ENCODE measurements around the gene LCE1A. TPM values are rescaled to one million over a fixed set of nuclear protein-coding genes. Genes with fewer than 3 reads are reported as not detected.

The LCE1A gene
- total RNA-seq, 1 experiment from 2014 or later = not detected

- peak; percentile 67 for DNase-seq (ENCODE audit: low spot score)
Measured at GRCh38 chr1:152870831-152871730, 43.8 kb downstream of the LCE1A start.

GRCh38 chr1:152871731-152872126 is 44.5 kb downstream of the LCE1A start:
- DNase-seq (ENCODE audit: low spot score) = no peak

GRCh38 chr1:152873495-152873894 is 46.2 kb downstream of the LCE1A start:
- DNase-seq (ENCODE audit: low spot score) = no peak

GRCh38 chr1:152876827-152877226 is 49.6 kb downstream of the LCE1A start:
- DNase-seq (ENCODE audit: low spot score) = peak; percentile 8

Other genes starting within 250 kb of the LCE1A start
- not detected in 2 replicates for gene LCE3D, start 247.0 kb upstream of the LCE1A start, total RNA-seq (2014; rRNA removed; shearing (Covaris generic))
- gene LCE3C, start 227.2 kb upstream of the LCE1A start, total RNA-seq (2014; rRNA removed; shearing (Covaris generic)) = not detected in 2 replicates
- not detected in 2 replicates for gene LCE3B, start 213.7 kb upstream of the LCE1A start, total RNA-seq (2014; rRNA removed; shearing (Covaris generic))
- not detected in 2 replicates for gene LCE3A, start 204.4 kb upstream of the LCE1A start, total RNA-seq (2014; rRNA removed; shearing (Covaris generic))
- not detected in 2 replicates for gene LCE2D, start 164.1 kb upstream of the LCE1A start, total RNA-seq (2014; rRNA removed; shearing (Covaris generic))
- gene LCE2C, start 152.2 kb upstream of the LCE1A start, total RNA-seq (2014; rRNA removed; shearing (Covaris generic)) = not detected in 2 replicates
- not detected in 2 replicates for gene LCE2B, start 141.3 kb upstream of the LCE1A start, total RNA-seq (2014; rRNA removed; shearing (Covaris generic))
- gene LCE2A, start 129.1 kb upstream of the LCE1A start, total RNA-seq (2014; rRNA removed; shearing (Covaris generic)) = not detected in 2 replicates
- not detected in 2 replicates for gene LCE4A, start 119.3 kb upstream of the LCE1A start, total RNA-seq (2014; rRNA removed; shearing (Covaris generic))
- gene KPRP, start 69.4 kb upstream of the LCE1A start, total RNA-seq (2014; rRNA removed; shearing (Covaris generic)) = not detected in 2 replicates
- not detected in 2 replicates for gene LCE1F, start 52.3 kb upstream of the LCE1A start, total RNA-seq (2014; rRNA removed; shearing (Covaris generic))
- gene LCE1E, start 41.2 kb upstream of the LCE1A start, total RNA-seq (2014; rRNA removed; shearing (Covaris generic)) = 3.0 and 5.2 TPM in 2 replicates
- gene LCE1D, start 30.8 kb upstream of the LCE1A start, total RNA-seq (2014; rRNA removed; shearing (Covaris generic)) = not detected in 2 replicates
- gene LCE1C, start 20.8 kb upstream of the LCE1A start, total RNA-seq (2014; rRNA removed; shearing (Covaris generic)) = not detected in 2 replicates
- not detected in 2 replicates for gene LCE1B, start 15.5 kb upstream of the LCE1A start, total RNA-seq (2014; rRNA removed; shearing (Covaris generic))
- not detected in 2 replicates for gene LCE6A, start 15.4 kb downstream of the LCE1A start, total RNA-seq (2014; rRNA removed; shearing (Covaris generic))
- not detected in 2 replicates for gene LCE7A, start 32.5 kb downstream of the LCE1A start, total RNA-seq (2014; rRNA removed; shearing (Covaris generic))
- gene SMCP, start 50.8 kb downstream of the LCE1A start, total RNA-seq (2014; rRNA removed; shearing (Covaris generic)) = not detected in 2 replicates
- gene IVL, start 81.1 kb downstream of the LCE1A start, total RNA-seq (2014; rRNA removed; shearing (Covaris generic)) = 2.0 and 2.2 TPM in 2 replicates
- gene SPRR5, start 119.7 kb downstream of the LCE1A start, total RNA-seq (2014; rRNA removed; shearing (Covaris generic)) = not detected in 2 replicates
- not detected in 2 replicates for gene SPRR4, start 143.2 kb downstream of the LCE1A start, total RNA-seq (2014; rRNA removed; shearing (Covaris generic))
- not detected in 2 replicates for gene SPRR1A, start 156.6 kb downstream of the LCE1A start, total RNA-seq (2014; rRNA removed; shearing (Covaris generic))
- 0.10 and 0.20 TPM in 2 replicates for gene SPRR3, start 174.3 kb downstream of the LCE1A start, total RNA-seq (2014; rRNA removed; shearing (Covaris generic))
- gene SPRR1B, start 203.7 kb downstream of the LCE1A start, total RNA-seq (2014; rRNA removed; shearing (Covaris generic)) = 0.57 and 1.9 TPM in 2 replicates
- not detected in 2 replicates for gene SPRR2D, start 213.6 kb downstream of the LCE1A start, total RNA-seq (2014; rRNA removed; shearing (Covaris generic))
- gene SPRR2A, start 230.0 kb downstream of the LCE1A start, total RNA-seq (2014; rRNA removed; shearing (Covaris generic)) = not detected in 2 replicates
- not detected in 2 replicates for gene SPRR2B, start 244.1 kb downstream of the LCE1A start, total RNA-seq (2014; rRNA removed; shearing (Covaris generic))

Measured in HT-29 (cell line).